ENCODE data around the gene IRF2BP1.
A peak's percentile ranks its signal among the peaks of the same experiment; 100 is the strongest.
"Not testable (repeated sequence)": the region's sequence is repeated elsewhere in the genome, so short reads cannot be mapped to it uniquely, and the experiment has no call there.

IRF2BP1 gene

DNA sequence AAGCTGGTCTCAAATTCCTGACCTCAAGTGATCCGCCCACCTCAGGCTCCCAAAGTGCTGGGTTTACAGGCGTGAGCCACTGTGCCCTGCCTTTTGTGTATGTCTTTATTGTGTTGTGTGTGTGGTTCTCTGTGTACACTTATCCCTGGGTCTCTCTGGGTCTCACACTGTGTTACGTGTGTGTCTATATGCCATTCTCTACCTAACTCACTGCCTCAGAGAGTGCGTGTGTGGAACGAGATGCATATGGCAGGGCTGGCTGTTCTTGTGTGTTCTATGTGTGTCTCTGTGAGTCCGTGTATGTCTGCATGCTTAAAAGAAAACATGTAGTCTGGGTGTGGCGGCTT is 11.3 kb downstream of the IRF2BP1 start:
- DNase-seq (ENCODE audit: insufficient read length, low spot score) (no peak), FAIRE-seq (no peak)
- TF ChIP-seq POLR2A (IDR thresholded peaks at IDR 0.05; ENCODE audit: low read depth, low read length) (no peak), TAF1 (IDR thresholded peaks at IDR 0.05; ENCODE audit: low read depth, low read length) (no peak), PAX5 (IDR thresholded peaks at IDR 0.05; ENCODE audit: insufficient read depth, low read length, severe bottlenecking) (no peak), POU2F2 (IDR thresholded peaks at IDR 0.05; ENCODE audit: low read depth, low read length) (no peak), POLR2AphosphoS5 (IDR thresholded peaks at IDR 0.05; ENCODE audit: low read depth, low read length) (no peak), SPI1 (IDR thresholded peaks at IDR 0.05; ENCODE audit: low read depth, low read length) (no peak)

DNA sequence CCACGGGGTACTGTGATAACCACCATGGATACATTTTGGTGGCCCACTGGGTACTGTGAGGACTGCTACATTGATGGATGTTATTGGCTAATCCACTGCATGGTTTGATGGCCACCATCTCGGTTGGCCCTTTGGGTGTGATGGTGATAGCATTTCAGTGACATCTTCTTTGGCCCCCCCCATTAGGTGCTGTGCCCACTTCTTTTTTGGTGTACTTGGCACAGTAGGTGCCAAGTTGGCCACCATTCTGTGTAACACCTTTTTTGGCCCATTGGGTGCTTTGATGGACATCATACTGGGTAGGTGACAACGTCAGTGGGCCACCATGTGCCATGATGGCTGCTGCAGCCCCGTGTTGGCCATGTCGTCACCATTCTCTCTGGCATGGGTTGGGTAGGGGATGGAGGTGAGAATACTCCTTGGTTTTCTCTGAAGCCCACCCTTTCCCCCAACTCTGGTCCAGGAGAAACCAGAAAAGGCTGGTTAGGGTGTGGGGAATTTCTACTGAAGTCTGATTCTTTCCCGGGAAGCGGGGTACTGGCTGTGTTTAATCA is 12.6 kb downstream of the IRF2BP1 start:
- no peak for DNase-seq (ENCODE audit: insufficient read length, low spot score)
- TF ChIP-seq POLR2A (IDR thresholded peaks at IDR 0.05; ENCODE audit: low read depth, low read length), result no peak
- no peak for FAIRE-seq

DNA sequence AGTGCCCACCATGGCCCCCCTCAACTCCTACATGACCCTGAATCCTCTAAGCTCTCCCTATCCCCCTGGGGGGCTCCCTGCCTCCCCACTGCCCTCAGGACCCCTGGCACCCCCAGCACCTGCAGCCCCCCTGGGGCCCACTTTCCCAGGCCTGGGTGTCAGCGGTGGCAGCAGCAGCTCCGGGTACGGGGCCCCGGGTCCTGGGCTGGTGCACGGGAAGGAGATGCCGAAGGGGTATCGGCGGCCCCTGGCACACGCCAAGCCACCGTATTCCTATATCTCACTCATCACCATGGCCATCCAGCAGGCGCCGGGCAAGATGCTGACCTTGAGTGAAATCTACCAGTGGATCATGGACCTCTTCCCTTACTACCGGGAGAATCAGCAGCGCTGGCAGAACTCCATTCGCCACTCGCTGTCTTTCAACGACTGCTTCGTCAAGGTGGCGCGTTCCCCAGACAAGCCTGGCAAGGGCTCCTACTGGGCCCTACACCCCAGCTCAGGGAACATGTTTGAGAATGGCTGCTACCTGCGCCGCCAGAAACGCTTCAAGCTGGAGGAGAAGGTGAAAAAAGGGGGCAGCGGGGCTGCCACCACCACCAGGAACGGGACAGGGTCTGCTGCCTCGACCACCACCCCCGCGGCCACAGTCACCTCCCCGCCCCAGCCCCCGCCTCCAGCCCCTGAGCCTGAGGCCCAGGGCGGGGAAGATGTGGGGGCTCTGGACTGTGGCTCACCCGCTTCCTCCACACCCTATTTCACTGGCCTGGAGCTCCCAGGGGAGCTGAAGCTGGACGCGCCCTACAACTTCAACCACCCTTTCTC is 13.6 kb downstream of the IRF2BP1 start:
- no peak for FAIRE-seq
- no peak for DNase-seq (ENCODE audit: insufficient read length, low spot score)

DNA sequence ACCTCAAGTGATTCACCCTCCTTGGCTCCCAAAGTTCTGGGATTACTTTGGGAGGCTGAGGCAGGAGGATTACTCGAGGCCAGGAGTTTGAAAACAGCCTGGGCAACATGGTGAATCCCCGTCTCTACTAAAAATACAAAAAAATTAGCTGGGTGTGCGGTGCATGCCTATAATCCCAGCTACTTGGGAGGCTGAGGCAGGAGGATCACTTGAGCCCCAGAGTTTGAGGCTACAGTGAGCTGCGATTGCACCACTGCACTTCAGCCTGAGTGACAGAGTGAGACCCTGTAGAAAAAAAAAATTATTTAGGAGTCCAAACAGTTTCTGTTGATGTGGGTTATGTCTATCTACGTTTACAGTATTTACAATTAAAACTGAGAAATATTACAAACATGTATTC is 15.1 kb downstream of the IRF2BP1 start:
- no peak for DNase-seq (ENCODE audit: insufficient read length, low spot score)
- TF ChIP-seq PAX5 (IDR thresholded peaks at IDR 0.05; ENCODE audit: insufficient read depth, low read length, severe bottlenecking) (no peak), TAF1 (IDR thresholded peaks at IDR 0.05; ENCODE audit: low read depth, low read length) (no peak), POLR2AphosphoS5 (IDR thresholded peaks at IDR 0.05; ENCODE audit: low read depth, low read length) (no peak), POLR2A (IDR thresholded peaks at IDR 0.05; ENCODE audit: low read depth, low read length) (no peak), POU2F2 (IDR thresholded peaks at IDR 0.05; ENCODE audit: low read depth, low read length) (no peak)
- no peak for FAIRE-seq

More for the DNA sequence above, 13.6 kb downstream of the IRF2BP1 start:
- no peak for TF ChIP-seq POLR2AphosphoS5 (IDR thresholded peaks at IDR 0.05; ENCODE audit: low read depth, low read length)
- no peak for TF ChIP-seq POU2F2 (IDR thresholded peaks at IDR 0.05; ENCODE audit: low read depth, low read length)
- TF ChIP-seq POLR2A (IDR thresholded peaks at IDR 0.05; ENCODE audit: low read depth, low read length), result no peak
- TF ChIP-seq SPI1 (IDR thresholded peaks at IDR 0.05; ENCODE audit: low read depth, low read length), result no peak
- no peak for TF ChIP-seq PAX5 (IDR thresholded peaks at IDR 0.05; ENCODE audit: insufficient read depth, low read length, severe bottlenecking)
- TF ChIP-seq TAF1 (IDR thresholded peaks at IDR 0.05; ENCODE audit: low read depth, low read length), result no peak

- not testable (repeated sequence) for DNase-seq (ENCODE audit: insufficient read length, low spot score); FAIRE-seq
Measured at GRCh38 chr19:45867241-45867640, 18.7 kb downstream of the IRF2BP1 start.

- FAIRE-seq, result no peak
- no peak for DNase-seq (ENCODE audit: insufficient read length, low spot score)
- no peak for TF ChIP-seq POU2F2 (IDR thresholded peaks at IDR 0.05; ENCODE audit: low read depth, low read length)
- TF ChIP-seq SPI1 (IDR thresholded peaks at IDR 0.05; ENCODE audit: low read depth, low read length), result no peak
- no peak for TF ChIP-seq PAX5 (IDR thresholded peaks at IDR 0.05; ENCODE audit: insufficient read depth, low read length, severe bottlenecking)
- no peak for TF ChIP-seq TAF1 (IDR thresholded peaks at IDR 0.05; ENCODE audit: low read depth, low read length)
- no peak for TF ChIP-seq POLR2A (IDR thresholded peaks at IDR 0.05; ENCODE audit: low read depth, low read length)
- no peak for TF ChIP-seq POLR2AphosphoS5 (IDR thresholded peaks at IDR 0.05; ENCODE audit: low read depth, low read length)
Measured at GRCh38 chr19:45866400-45867176, 19.4 kb downstream of the IRF2BP1 start.

DNA sequence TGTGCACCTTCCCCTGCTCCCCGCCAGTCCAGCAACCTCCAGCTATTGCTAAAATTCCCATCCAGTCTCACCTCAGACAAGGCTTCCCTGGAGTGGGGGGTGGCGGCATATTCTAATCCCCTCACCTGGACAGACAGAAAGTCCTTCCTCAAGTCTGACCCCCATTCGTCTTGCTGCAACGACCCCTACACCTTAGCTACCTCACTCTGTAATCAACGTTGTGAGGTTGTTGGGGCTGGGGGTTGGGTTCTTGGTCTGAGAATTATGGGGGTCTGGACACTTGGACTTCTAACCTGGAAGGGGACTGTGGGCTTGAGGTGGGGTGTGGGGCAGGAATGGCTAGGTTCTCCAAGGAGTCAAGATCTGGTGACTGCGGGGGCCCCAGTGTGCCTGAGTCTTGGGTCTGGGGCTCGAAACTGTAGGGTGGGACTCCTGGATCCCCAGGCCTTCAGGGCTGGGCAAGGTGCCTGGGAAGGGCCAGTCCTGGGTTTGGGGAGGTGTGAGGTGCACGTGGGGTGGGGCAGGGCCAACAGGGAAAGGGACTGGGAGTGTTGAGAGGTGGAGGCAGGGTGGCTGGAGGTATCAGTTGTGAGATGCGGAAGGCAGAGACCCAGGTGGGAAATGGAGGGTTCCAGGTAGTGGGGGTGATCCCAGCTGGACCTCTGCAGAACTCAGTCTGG is 20.5 kb downstream of the IRF2BP1 start:
- FAIRE-seq (no peak), DNase-seq (ENCODE audit: insufficient read length, low spot score) (no peak)
- TF ChIP-seq POU2F2 (IDR thresholded peaks at IDR 0.05; ENCODE audit: low read depth, low read length) (no peak), TAF1 (IDR thresholded peaks at IDR 0.05; ENCODE audit: low read depth, low read length) (no peak), POLR2A (IDR thresholded peaks at IDR 0.05; ENCODE audit: low read depth, low read length) (no peak), SPI1 (IDR thresholded peaks at IDR 0.05; ENCODE audit: low read depth, low read length) (no peak), POLR2AphosphoS5 (IDR thresholded peaks at IDR 0.05; ENCODE audit: low read depth, low read length) (no peak), PAX5 (IDR thresholded peaks at IDR 0.05; ENCODE audit: insufficient read depth, low read length, severe bottlenecking) (no peak)

- FAIRE-seq, result no peak
- DNase-seq (ENCODE audit: insufficient read length, low spot score), result no peak
- TF ChIP-seq PAX5 (IDR thresholded peaks at IDR 0.05; ENCODE audit: insufficient read depth, low read length, severe bottlenecking) (no peak), POU2F2 (IDR thresholded peaks at IDR 0.05; ENCODE audit: low read depth, low read length) (no peak), POLR2AphosphoS5 (IDR thresholded peaks at IDR 0.05; ENCODE audit: low read depth, low read length) (no peak), SPI1 (IDR thresholded peaks at IDR 0.05; ENCODE audit: low read depth, low read length) (no peak), TAF1 (IDR thresholded peaks at IDR 0.05; ENCODE audit: low read depth, low read length) (no peak), POLR2A (IDR thresholded peaks at IDR 0.05; ENCODE audit: low read depth, low read length) (no peak)
Measured at GRCh38 chr19:45864629-45865082, 21.3 kb downstream of the IRF2BP1 start.

GRCh38 chr19:45863840-45864628 is 21.9 kb downstream of the IRF2BP1 start, which contains the start of gene FOXA3:
Gene FOXA3, plus strand, starts transcription at chr19:45864326. Its CDS starts 131 bp downstream, at chr19:45864457.
- TF ChIP-seq PAX5 (IDR thresholded peaks at IDR 0.05; ENCODE audit: insufficient read depth, low read length, severe bottlenecking), result no peak
- no peak for FAIRE-seq
- peak; percentile 85 for DNase-seq (ENCODE audit: insufficient read length, low spot score)

Data from GM12891 (cell line).